A549 (cell line): ENCODE measurements around the gene HCFC1R1. TPM values are rescaled to one million over a fixed set of nuclear protein-coding genes. Genes with fewer than 3 reads are reported as not detected.

Source experiments
- ATAC-seq, 2 experiments: fragments of 200-7000 bp in 1 of 2; fragments of >200 bp in 1 of 2; cut with Nextera tagmentation in 1 of 2; cut with Tn5 transposase in 1 of 2; 3 replicates each; pipeline versions ENCODE4 v1.8.0 to v1.9.1; 2018 to 2020; ENCODE audit warnings: mild to moderate bottlenecking in 1 of 2, moderate library complexity in 1 of 2
- CTCF ChIA-PET: fragments of 300-600 bp; sonication (Branson Sonifier 250); formaldehyde crosslinking; extraction: SDS; loops from one replicate; lab custom pipeline; 2021; ENCODE audit warnings: antibody characterized with exemption, inconsistent platforms; lab: Yijun Ruan, JAX
- POLR2A ChIA-PET: fragments of 350-600 bp; formaldehyde crosslinking; extraction: SDS; loops from one replicate; lab custom pipeline; 2021; ENCODE audit warnings: antibody characterized with exemption, inconsistent platforms; lab: Yijun Ruan, JAX
- DNase-seq, 2 experiments: peaks; one replicate each; pipeline versions ENCODE4 v3.0.0 to v3.0.0-alpha.2; 2011 to 2016; ENCODE audit warnings: low read depth in 1 of 2, low spot score in 1 of 2
- FAIRE-seq: peaks from 2 replicates; lab custom pipeline; 2011; peaks lifted over from hg19 to GRCh38; lab: Jason Lieb, UNC
- H3K27ac ChIP-seq, 2 experiments: fragments of >200 bp; sonication (Bioruptor Twin); formaldehyde crosslinking; 3 replicates each; pipeline ENCODE4 v1.5.1; 2016 to 2017
- H3K4me1 ChIP-seq: fragments of >200 bp; sonication (Bioruptor Twin); formaldehyde crosslinking; 3 replicates; pipeline ENCODE4 v1.6.1; 2016
- H3K4me2 ChIP-seq: fragments of >200 bp; sonication (Bioruptor Twin); formaldehyde crosslinking; 3 replicates; pipeline ENCODE4 v1.6.1; 2016
- H3K4me3 ChIP-seq: fragments of >200 bp; sonication (Bioruptor Twin); formaldehyde crosslinking; 3 replicates; pipeline ENCODE4 v1.5.1; 2016
- H3K9me3 ChIP-seq: fragments of >200 bp; sonication (Bioruptor Twin); formaldehyde crosslinking; 3 replicates; pipeline ENCODE4 v1.6.1; 2016
- BHLHE40 ChIP-seq: IDR thresholded peaks from 2 replicates; pipeline ENCODE4 v1.6.1; 2012; ENCODE audit warnings: low read depth, low read length, inconsistent platforms
- CEBPB ChIP-seq, 2 experiments: fragments of >200 bp in 1 of 2; sonication (Bioruptor Twin) in 1 of 2; formaldehyde crosslinking in 1 of 2; IDR thresholded peaks; 2 replicates each; pipeline ENCODE4 v1.6.1; 2012 to 2016
- CHD2 ChIP-seq: fragments of 150-350 bp; IDR thresholded peaks from 2 replicates; pipeline ENCODE4 v1.6.1; 2014; ENCODE audit warnings: low read length; ENCODE audit not compliant: partially characterized antibody
- EHMT2 ChIP-seq: fragments of 200-600 bp; sonication (generic); IDR thresholded peaks from 2 replicates; pipeline ENCODE4 v1.6.1; 2016; ENCODE audit warnings: antibody characterized with exemption, low read depth, mild to moderate bottlenecking, moderate library complexity
- EP300 ChIP-seq, 2 experiments: fragments of >200 bp; sonication (Bioruptor Twin); formaldehyde crosslinking; IDR thresholded peaks; 2 replicates in 1 of 2; 3 replicates in 1 of 2; pipeline ENCODE4 v1.6.1; 2016 to 2017
- FOXS1 ChIP-seq: fragments of 250-450 bp; sonication (Bioruptor Pico); IDR thresholded peaks from 2 replicates; pipeline ENCODE4 v1.5.0; 2020; ENCODE audit warnings: mild to moderate bottlenecking, moderate library complexity
- HEYL ChIP-seq: fragments of 250-450 bp; sonication (Bioruptor Pico); IDR thresholded peaks from 2 replicates; pipeline ENCODE4 v1.8.0; 2021; ENCODE audit warnings: mild to moderate bottlenecking, moderate library complexity
- HOXA7 ChIP-seq: fragments of 250-450 bp; sonication (Bioruptor Pico); IDR thresholded peaks from 2 replicates; pipeline ENCODE4 v1.5.0; 2020; ENCODE audit warnings: mild to moderate bottlenecking, moderate library complexity
- HOXB13 ChIP-seq: fragments of 250-450 bp; sonication (Bioruptor Pico); IDR thresholded peaks from 2 replicates; pipeline ENCODE4 v1.5.0; 2020; ENCODE audit warnings: low read depth, mild to moderate bottlenecking, moderate library complexity
- HOXB5 ChIP-seq: fragments of 250-450 bp; sonication (Bioruptor Pico); IDR thresholded peaks from 2 replicates; pipeline ENCODE4 v1.5.0; 2020; ENCODE audit warnings: mild to moderate bottlenecking, moderate library complexity
- JUNB ChIP-seq: fragments of >200 bp; sonication (Bioruptor Twin); formaldehyde crosslinking; IDR thresholded peaks from 2 replicates; pipeline ENCODE4 v1.6.1; 2016
- KDM5A ChIP-seq: fragments of 200-600 bp; sonication (generic); IDR thresholded peaks from 2 replicates; pipeline ENCODE4 v1.6.1; 2016; ENCODE audit warnings: antibody characterized with exemption, mild to moderate bottlenecking
- MAFK ChIP-seq: fragments of 450-650 bp; IDR thresholded peaks from 2 replicates; pipeline ENCODE4 v1.6.1; 2014; ENCODE audit not compliant: partially characterized antibody
- RARB ChIP-seq: fragments of 250-450 bp; sonication (Bioruptor Pico); IDR thresholded peaks from 2 replicates; pipeline ENCODE4 v1.8.0; 2021; ENCODE audit warnings: mild to moderate bottlenecking, moderate library complexity
- SREBF2 ChIP-seq: fragments of 450-650 bp; IDR thresholded peaks from 2 replicates; pipeline ENCODE4 v1.6.1; 2014; ENCODE audit warnings: mild to moderate bottlenecking, moderate library complexity
- ZC3H11A ChIP-seq: fragments of 450-650 bp; IDR thresholded peaks from 2 replicates; pipeline ENCODE4 v1.6.1; 2014; ENCODE audit warnings: antibody characterized with exemption, mild to moderate bottlenecking
- WGBS: methylation state at CpG from one replicate; pipeline ENCODE4 v1.1.6; 2017; ENCODE audit errors: missing lambda C conversion rate; 5-methylcytosine and 5-hydroxymethylcytosine counted together
- polyA plus RNA-seq, 4 experiments: library from polyadenylated mRNA; depleted of rRNA in 3 of 4; stranded (reverse); fragments of >200 nt; fragmentation: RNase III in 1 of 4; extraction: RNeasy Plus Mini Kit Qiagen cat#74134 plus additional on column Dnase treatment in 1 of 4; gene quantifications; 2 replicates in 3 of 4; 3 replicates in 1 of 4; pipeline ENCODE4 v1.2.3, GENCODE V29; 2011 to 2017
- TF ChIP-seq, protein P1 (sequence below): fragments of 250-450 bp; sonication (Bioruptor Pico); IDR thresholded peaks from 2 replicates; pipeline ENCODE4 v1.5.0; 2021; ENCODE audit warnings: mild to moderate bottlenecking, moderate library complexity, borderline replicate concordance
- TF ChIP-seq, protein P2 (sequence below): fragments of 150-350 bp; IDR thresholded peaks from 2 replicates; pipeline ENCODE4 v1.6.1; 2014; ENCODE audit warnings: low read depth, mild to moderate bottlenecking, low read length
- TF ChIP-seq, protein P3 (sequence below): IDR thresholded peaks from 2 replicates; pipeline ENCODE4 v1.6.1; 2012

Gene HCFC1R1
- polyA plus RNA-seq, 2 of the 4 experiments (the other 2 are of a cell fraction): 46.4 to 179 TPM

- no peak for TF ChIP-seq HEYL (CRISPR knock-in tag)
- no peak for TF ChIP-seq HOXB13
- Histone ChIP-seq H3K27ac (no peak overlapping the region), H3K4me1 (peaks cover 2% of the 10 kb centered on the region; the same call in 1 of the 3 replicates), H3K4me2 (no peak overlapping the region), H3K9me3 (no peaks in the 10 kb centered on the region), H3K4me3 (no peak overlapping the region)
- POLR2A ChIA-PET: no interaction called here
- CTCF ChIA-PET: interaction anchor here (0.8 to 6.2 kb wide), 7 partner anchors 8 to 78 kb away, joined by 3 to 104 read pairs (median 5); partner anchors contain the start of gene IL32
- no peak for FAIRE-seq
- WGBS: 64% methylated on average over 7 of the region's 9 CpGs
- no peak for DNase-seq
- no peak for ATAC-seq
These were observed 27.8 kb upstream of the HCFC1R1 start for GRCh38 chr16:3051494-3051893.

- CTCF ChIA-PET: interaction anchor here (0.5 to 6.2 kb wide), 8 partner anchors 8 to 80 kb away, joined by 3 to 104 read pairs (median 4); no protein-coding TSS in a partner anchor
- DNase-seq (no peak), ATAC-seq (no peak), FAIRE-seq (no peak)
- POLR2A ChIA-PET: no interaction called here
- TF ChIP-seq FOXS1: no peak
- TF ChIP-seq EHMT2: no peak
- TF ChIP-seq MAFK: no peak
- no peak for TF ChIP-seq EP300 (IDR thresholded peaks at IDR 0.05)
- no peak for TF ChIP-seq BHLHE40
- TF ChIP-seq SREBF2: no peak
- Histone ChIP-seq H3K4me3 (no peak overlapping the region), H3K27ac (no peak overlapping the region), H3K4me1 (peaks cover 3% of the 10 kb centered on the region; the same call in 1 of the 3 replicates), H3K4me2 (no peak overlapping the region), H3K9me3 (no peaks in the 10 kb centered on the region)
- 82% methylated on average over 4 of the region's 4 CpGs for WGBS
These were observed 27.3 kb upstream of the HCFC1R1 start for GRCh38 chr16:3051009-3051408.

DNA sequence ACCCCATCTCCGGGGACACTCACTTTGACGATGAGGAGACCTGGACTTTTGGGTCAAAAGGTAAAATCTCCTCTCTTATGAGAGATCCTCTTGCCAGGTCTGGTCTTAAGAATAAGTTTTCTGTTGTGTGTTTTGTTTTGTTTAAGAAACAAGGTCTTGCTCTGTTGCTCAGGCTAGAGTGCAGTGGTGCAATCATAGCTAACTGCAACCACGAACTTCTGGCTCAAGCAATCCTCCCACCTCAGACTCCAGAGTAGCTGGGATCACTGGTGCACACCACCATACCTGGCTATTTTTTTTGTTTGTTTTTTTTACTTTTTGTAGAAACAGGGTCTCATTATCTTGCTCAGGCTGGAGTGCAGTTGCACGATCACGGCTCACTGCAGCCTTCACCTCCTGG is 26.7 kb upstream of the HCFC1R1 start:
- ChIA-PET CTCF (interaction anchor here (0.5 to 6.2 kb wide), 8 partner anchors 8 to 81 kb away, joined by 3 to 104 read pairs (median 4); no protein-coding TSS in a partner anchor), POLR2A (interaction anchor here (1.2 kb wide), 1 partner anchor 8 kb away, joined by 3 read pairs; no protein-coding TSS in a partner anchor)
- TF ChIP-seq, protein P1, sequence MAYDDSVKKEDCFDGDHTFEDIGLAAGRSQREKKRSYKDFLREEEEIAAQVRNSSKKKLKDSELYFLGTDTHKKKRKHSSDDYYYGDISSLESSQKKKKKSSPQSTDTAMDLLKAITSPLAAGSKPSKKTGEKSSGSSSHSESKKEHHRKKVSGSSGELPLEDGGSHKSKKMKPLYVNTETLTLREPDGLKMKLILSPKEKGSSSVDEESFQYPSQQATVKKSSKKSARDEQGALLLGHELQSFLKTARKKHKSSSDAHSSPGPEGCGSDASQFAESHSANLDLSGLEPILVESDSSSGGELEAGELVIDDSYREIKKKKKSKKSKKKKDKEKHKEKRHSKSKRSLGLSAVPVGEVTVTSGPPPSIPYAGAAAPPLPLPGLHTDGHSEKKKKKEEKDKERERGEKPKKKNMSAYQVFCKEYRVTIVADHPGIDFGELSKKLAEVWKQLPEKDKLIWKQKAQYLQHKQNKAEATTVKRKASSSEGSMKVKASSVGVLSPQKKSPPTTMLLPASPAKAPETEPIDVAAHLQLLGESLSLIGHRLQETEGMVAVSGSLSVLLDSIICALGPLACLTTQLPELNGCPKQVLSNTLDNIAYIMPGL (CRISPR knock-in tag): no peak
- TF ChIP-seq JUNB: no peak
- no peak for TF ChIP-seq HOXA7 (CRISPR knock-in tag)
- no peak for TF ChIP-seq CHD2
- no peak for TF ChIP-seq KDM5A
- TF ChIP-seq, protein P2, sequence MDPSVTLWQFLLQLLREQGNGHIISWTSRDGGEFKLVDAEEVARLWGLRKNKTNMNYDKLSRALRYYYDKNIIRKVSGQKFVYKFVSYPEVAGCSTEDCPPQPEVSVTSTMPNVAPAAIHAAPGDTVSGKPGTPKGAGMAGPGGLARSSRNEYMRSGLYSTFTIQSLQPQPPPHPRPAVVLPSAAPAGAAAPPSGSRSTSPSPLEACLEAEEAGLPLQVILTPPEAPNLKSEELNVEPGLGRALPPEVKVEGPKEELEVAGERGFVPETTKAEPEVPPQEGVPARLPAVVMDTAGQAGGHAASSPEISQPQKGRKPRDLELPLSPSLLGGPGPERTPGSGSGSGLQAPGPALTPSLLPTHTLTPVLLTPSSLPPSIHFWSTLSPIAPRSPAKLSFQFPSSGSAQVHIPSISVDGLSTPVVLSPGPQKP: no peak
- TF ChIP-seq ZC3H11A: no peak
- TF ChIP-seq CEBPB (IDR thresholded peaks at IDR 0.05): no peak
- no peak for TF ChIP-seq RARB
- TF ChIP-seq, protein P3, sequence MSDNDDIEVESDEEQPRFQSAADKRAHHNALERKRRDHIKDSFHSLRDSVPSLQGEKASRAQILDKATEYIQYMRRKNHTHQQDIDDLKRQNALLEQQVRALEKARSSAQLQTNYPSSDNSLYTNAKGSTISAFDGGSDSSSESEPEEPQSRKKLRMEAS: no peak
- no peak for TF ChIP-seq HOXB5 (CRISPR knock-in tag)
- Histone ChIP-seq H3K4me3 (no peak overlapping the region), H3K4me2 (no peak overlapping the region), H3K4me1 (peaks cover 3% of the 10 kb centered on the region; the same call in 1 of the 3 replicates), H3K9me3 (no peaks in the 10 kb centered on the region), H3K27ac (no peak overlapping the region)
- no peak for FAIRE-seq
- WGBS: 84% methylated on average over 5 of the region's 5 CpGs
- no peak for ATAC-seq
- DNase-seq: no peak
